SJCRH30 (cell line): ENCODE data around the gene SEMA3F. TPM values are rescaled to one million over a fixed set of nuclear protein-coding genes. Genes with fewer than 3 reads are reported as not detected.

Source experiments
- DNase-seq, 2 experiments: peaks; one replicate each; pipeline ENCODE4 v3.0.0-alpha.2; 2015 to 2020
- H3K27ac ChIP-seq: fragments of 250-450 bp; sonication (Bioruptor Pico); 2 replicates; pipeline ENCODE4 v1.5.1; 2020; ENCODE audit warnings: mild to moderate bottlenecking, moderate library complexity
- H3K27me3 ChIP-seq: fragments of 250-450 bp; sonication (Bioruptor Pico); 2 replicates; pipeline ENCODE4 v1.5.1; 2020; ENCODE audit warnings: mild to moderate bottlenecking, moderate library complexity
- H3K36me3 ChIP-seq: fragments of 250-450 bp; sonication (Bioruptor Pico); 2 replicates; pipeline ENCODE4 v1.5.1; 2020; ENCODE audit warnings: mild to moderate bottlenecking, moderate library complexity
- H3K4me1 ChIP-seq: fragments of 250-450 bp; sonication (Bioruptor Pico); 2 replicates; pipeline ENCODE4 v1.5.1; 2020; ENCODE audit warnings: mild to moderate bottlenecking, moderate library complexity
- H3K4me3 ChIP-seq: fragments of 250-450 bp; sonication (Bioruptor Pico); 2 replicates; pipeline ENCODE4 v1.5.1; 2020; ENCODE audit warnings: mild to moderate bottlenecking, moderate library complexity
- H3K9me3 ChIP-seq: fragments of 250-450 bp; sonication (Bioruptor Pico); replicated peaks from 2 replicates; pipeline ENCODE4 v1.5.1; 2020; ENCODE audit warnings: mild to moderate bottlenecking, moderate library complexity
- total RNA-seq: library from RNA; depleted of rRNA; stranded (reverse); fragments of >200 nt; shearing (Covaris generic); gene quantifications from 2 replicates; pipeline ENCODE4 v1.2.3, GENCODE V29; 2014; rRNA removed

SEMA3F gene
- total RNA-seq, 1 experiment from 2014 or later, result 9.3 TPM

GRCh38 chr3:50236484-50237132, 81.5 kb downstream of the SEMA3F start:
- DNase-seq, result no peak
- Histone ChIP-seq H3K27me3 (no peaks in the 10 kb centered on the region), H3K4me3 (peak overlapping the region; percentile 63), H3K4me1 (peaks cover 3% of the 10 kb centered on the region; the same call in 1 of the 2 replicates), H3K27ac (no peak overlapping the region; the same call in 1 of the 2 replicates), H3K9me3 (no peaks in the 10 kb centered on the region), H3K36me3 (no peaks in the 10 kb centered on the region)

GRCh38 chr3:50237133-50237651, 82.1 kb downstream of the SEMA3F start:
- Histone ChIP-seq H3K9me3 (no peaks in the 10 kb centered on the region), H3K4me1 (peaks cover 3% of the 10 kb centered on the region; the same call in 1 of the 2 replicates), H3K27me3 (no peaks in the 10 kb centered on the region), H3K4me3 (peak overlapping the region; percentile 63), H3K27ac (no peak overlapping the region; the same call in 1 of the 2 replicates), H3K36me3 (no peaks in the 10 kb centered on the region)
- DNase-seq, result peak; percentile 38 to 48

DNA sequence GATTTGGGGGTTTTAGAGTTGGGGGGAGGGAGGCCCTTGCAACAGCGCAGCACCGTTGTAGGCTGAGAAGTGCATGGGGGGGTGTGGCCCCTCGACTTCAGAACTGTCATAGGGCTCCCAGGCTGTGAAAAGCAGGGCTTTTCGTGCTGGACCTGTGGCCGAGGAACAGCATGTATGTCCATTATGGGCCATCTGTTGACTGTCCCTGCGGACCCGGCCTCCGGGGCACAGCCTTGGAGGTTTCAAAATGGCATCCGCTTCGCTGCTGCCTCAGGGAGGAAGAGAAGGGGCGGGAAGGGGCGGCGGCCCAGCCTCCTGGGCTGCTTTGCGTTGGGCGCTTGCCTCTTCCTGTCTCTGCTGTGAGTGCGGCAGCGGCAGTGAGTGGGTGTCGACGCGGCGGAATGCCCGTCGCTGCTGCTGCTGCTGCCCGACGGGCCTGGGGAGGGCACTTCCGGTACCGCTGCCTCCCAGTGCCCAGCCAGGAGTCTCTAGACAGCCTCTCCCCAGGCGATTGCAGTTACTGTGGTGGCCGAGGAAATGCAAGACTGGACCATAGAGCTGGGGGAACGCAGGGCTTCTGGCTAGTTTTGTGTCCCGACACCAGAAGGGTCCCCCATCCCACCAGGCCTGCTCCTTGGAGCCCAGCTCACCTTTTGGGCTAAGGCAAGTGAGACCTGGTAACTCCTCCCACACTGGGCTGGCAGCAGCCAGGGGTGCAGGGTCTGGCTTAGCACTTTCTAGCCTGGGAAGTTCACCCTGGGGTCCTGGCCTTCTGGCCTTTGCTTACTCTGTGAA, 82.8 kb downstream of the SEMA3F start:
- H3K4me3 ChIP-seq, result peak overlapping the region; percentile 63
- no peaks in the 10 kb centered on the region for H3K27me3 ChIP-seq
- no peaks in the 10 kb centered on the region for H3K9me3 ChIP-seq
- no peak overlapping the region; the same call in 1 of the 2 replicates for H3K27ac ChIP-seq
- no peaks in the 10 kb centered on the region for H3K36me3 ChIP-seq
- peak; percentile 53 to 58 for DNase-seq
- peaks cover 3% of the 10 kb centered on the region; the same call in 1 of the 2 replicates for H3K4me1 ChIP-seq

DNA sequence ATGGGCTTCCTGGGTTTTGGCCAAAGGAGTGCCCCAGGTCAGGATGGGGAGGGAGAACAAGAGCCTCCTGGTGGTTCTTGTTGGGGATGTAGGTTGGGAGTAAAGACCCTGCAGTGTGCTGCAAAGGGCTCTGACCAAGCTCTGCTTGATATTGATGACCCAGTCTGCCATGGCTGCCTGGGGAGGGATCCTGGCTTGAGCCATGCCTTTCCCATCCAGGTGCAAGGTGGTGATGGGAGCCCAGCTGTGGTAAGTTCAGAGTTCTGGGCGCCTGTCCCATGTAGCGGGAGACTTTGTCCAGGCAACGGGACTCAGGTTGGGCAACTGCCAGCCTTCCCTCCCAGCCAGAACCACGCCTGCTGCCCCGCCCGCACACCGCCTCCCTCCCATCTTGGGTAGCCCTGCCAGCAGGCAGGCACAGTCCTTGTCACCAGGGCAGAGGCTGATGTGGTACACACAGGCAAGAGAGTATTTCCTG, 83.5 kb downstream of the SEMA3F start:
- Histone ChIP-seq H3K36me3 (no peaks in the 10 kb centered on the region), H3K9me3 (no peaks in the 10 kb centered on the region), H3K4me1 (peaks cover 3% of the 10 kb centered on the region; the same call in 1 of the 2 replicates), H3K27me3 (no peaks in the 10 kb centered on the region), H3K4me3 (no peak overlapping the region; the same call in 1 of the 2 replicates), H3K27ac (no peak overlapping the region)
- no peak for DNase-seq

Other genes with a start within 250 kb of the SEMA3F start
- 5.4 and 6.1 TPM in 2 replicates for gene MON1A, start 225.5 kb upstream of the SEMA3F start, total RNA-seq
- gene RBM6, start 215.2 kb upstream of the SEMA3F start, total RNA-seq, result 51.0 and 58.1 TPM in 2 replicates
- 75.6 and 98.5 TPM in 2 replicates for gene RBM5, start 66.4 kb upstream of the SEMA3F start, total RNA-seq
- 0.14 TPM in 1 of 2 replicates, not detected in the other for gene GNAT1, start 36.3 kb downstream of the SEMA3F start, total RNA-seq
- 1.4 and 2.9 TPM in 2 replicates for gene SLC38A3, start 49.9 kb downstream of the SEMA3F start, total RNA-seq
- gene GNAI2, start 80.9 kb downstream of the SEMA3F start, total RNA-seq, result 63.8 and 64.7 TPM in 2 replicates
- gene SEMA3B, start 113.8 kb downstream of the SEMA3F start, total RNA-seq, result 3.3 and 4.8 TPM in 2 replicates
- not detected in 2 replicates for gene LSMEM2, start 123.8 kb downstream of the SEMA3F start, total RNA-seq
- 85.3 and 98.8 TPM in 2 replicates for gene IFRD2, start 137.1 kb downstream of the SEMA3F start, total RNA-seq
- 3.6 and 4.5 TPM in 2 replicates for gene HYAL3, start 144.1 kb downstream of the SEMA3F start, total RNA-seq
- 3.2 and 3.4 TPM in 2 replicates for gene NAA80, start 144.1 kb downstream of the SEMA3F start, total RNA-seq
- gene HYAL1, start 148.2 kb downstream of the SEMA3F start, total RNA-seq, result 0.43 TPM in 1 of 2 replicates, not detected in the other
- 41.7 and 47.2 TPM in 2 replicates for gene HYAL2, start 167.4 kb downstream of the SEMA3F start, total RNA-seq
- gene TUSC2, start 172.9 kb downstream of the SEMA3F start, total RNA-seq, result 21.2 and 26.4 TPM in 2 replicates
- gene RASSF1, start 185.5 kb downstream of the SEMA3F start, total RNA-seq, result 11.7 and 12.7 TPM in 2 replicates
- 0.73 and 0.99 TPM in 2 replicates for gene ZMYND10, start 190.4 kb downstream of the SEMA3F start, total RNA-seq
- gene NPRL2, start 195.5 kb downstream of the SEMA3F start, total RNA-seq, result 14.0 and 14.4 TPM in 2 replicates
- gene CYB561D2, start 195.5 kb downstream of the SEMA3F start, total RNA-seq, result 6.5 and 8.9 TPM in 2 replicates
- gene TMEM115, start 204.2 kb downstream of the SEMA3F start, total RNA-seq, result 27.2 and 28.2 TPM in 2 replicates